Cardiac septum (tissue), 1 donor: Measurements from ENCODE around the gene PACS1. TPM values are rescaled to one million over a fixed set of nuclear protein-coding genes. Genes with fewer than 3 reads are reported as not detected.

Experiments
- DNase-seq: peaks from one replicate; pipeline ENCODE4 v3.0.0-alpha.2; 2020; ENCODE audit warnings: low spot score
- intact Hi-C: fragments of 100-400 bp; cut with DNase I; formaldehyde crosslinking; loops from one replicate; pipeline ENCODE4 v1.14.0; 2022
- total RNA-seq: library from RNA; stranded (reverse); fragmentation: NEBNext Ultra II Directional; extraction: Animal tissue kit (Norgen Biotek cat#: 25700); gene quantifications from one replicate; pipeline ENCODE4 v1.2.1, GENCODE V29; 2021
- donor health status: DM: no; HTN: no; CAD: no.

The PACS1 gene
- total RNA-seq, 1 donor from 2014 or later: 115 TPM

DNA sequence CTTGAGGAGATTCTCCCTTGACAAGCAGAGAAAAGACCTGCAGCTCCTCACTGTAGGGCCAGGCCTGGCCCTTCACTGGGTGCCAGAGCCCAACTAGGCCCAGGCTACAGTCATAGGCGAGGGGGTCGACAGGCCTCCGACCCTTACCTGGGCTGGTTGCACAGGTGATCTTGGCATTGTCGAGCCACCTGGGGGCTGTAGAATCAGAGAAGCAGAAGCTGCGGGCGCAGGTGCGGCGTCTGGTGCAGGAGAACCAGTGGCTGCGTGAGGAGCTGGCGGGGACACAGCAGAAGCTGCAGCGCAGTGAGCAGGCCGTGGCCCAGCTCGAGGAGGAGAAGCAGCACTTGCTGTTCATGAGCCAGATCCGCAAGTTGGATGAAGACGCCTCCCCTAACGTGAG lies 191.5 kb downstream of the PACS1 start:
- intact Hi-C loops: loop anchor here (5.0 kb wide), 1 partner anchor 304 kb away; no protein-coding TSS in a partner anchor
- no peak for DNase-seq

DNA sequence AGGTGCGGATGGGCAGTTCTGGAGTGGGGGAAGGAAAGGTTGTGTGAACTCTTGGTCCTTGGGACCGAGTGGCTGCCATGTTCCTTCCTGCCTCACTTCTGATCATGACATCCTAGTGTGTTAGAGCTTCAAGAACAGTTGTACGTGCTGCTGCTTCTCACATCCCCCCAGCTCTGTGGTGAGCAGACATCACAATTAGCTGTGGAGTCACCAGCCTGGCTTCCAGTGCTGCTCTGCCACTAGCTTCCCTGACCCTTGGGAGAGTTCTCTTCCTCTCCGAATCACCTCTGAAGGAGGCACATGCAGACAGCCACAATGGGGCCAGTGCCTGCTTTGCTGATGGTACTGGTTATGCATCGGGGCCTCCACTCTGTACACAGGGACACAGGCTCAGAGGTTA lies 192.1 kb downstream of the PACS1 start:
- no peak for DNase-seq
- intact Hi-C loops: loop anchor here (5.0 kb wide), 1 partner anchor 305 kb away; no protein-coding TSS in a partner anchor

DNA sequence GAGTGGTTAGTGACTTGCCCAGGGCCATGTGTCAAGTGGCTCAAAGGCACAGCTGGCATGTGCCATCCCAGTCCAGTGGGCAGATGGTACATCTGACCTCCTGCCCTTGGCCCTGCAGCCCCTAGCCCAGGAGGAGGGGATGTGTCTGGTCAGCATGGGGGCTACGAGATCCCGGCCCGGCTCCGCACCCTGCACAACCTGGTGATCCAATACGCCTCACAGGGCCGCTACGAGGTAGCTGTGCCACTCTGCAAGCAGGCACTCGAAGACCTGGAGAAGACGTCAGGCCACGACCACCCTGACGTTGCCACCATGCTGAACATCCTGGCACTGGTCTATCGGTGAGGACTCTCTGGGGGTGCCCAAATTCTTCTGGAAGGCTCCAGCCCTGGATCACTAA lies 192.6 kb downstream of the PACS1 start:
- intact Hi-C loops: loop anchor here (5.0 kb wide), 1 partner anchor 305 kb away; no protein-coding TSS in a partner anchor
- no peak for DNase-seq

DNA sequence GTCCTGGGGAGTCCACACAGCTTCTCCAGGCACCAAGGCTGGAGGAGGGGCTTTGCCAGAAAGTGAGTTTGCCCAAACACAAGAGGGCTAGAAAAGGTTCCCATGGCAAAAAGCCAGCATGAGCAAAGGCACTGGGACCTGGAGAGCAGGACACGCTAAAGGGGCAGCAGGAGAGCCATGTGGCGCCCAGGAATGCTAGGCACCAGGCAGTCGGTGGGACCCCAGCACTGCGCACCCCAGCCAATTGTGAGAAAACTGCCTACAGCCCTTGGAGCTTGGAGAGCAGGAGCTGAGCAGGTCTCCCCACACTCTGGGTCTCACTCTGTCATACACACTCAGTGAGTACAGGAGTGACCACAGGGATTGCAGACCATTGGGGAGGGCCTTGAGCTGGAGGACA lies 193.2 kb downstream of the PACS1 start:
- intact Hi-C loops: loop anchor here (5.0 kb wide), 1 partner anchor 306 kb away; no protein-coding TSS in a partner anchor
- DNase-seq: no peak

DNA sequence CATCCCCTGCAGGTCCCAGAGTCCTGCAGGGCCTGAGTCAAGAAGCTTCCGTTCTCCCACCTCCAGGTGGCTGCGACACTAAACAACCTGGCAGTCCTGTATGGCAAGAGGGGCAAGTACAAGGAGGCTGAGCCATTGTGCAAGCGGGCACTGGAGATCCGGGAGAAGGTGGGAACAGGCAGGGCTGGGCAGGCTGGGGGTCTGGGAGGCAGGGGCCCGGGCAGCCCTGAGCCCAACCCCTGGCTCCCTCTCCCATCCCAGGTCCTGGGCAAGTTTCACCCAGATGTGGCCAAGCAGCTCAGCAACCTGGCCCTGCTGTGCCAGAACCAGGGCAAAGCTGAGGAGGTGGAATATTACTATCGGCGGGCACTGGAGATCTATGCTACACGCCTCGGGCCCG lies 193.7 kb downstream of the PACS1 start:
- no peak for DNase-seq
- intact Hi-C loops: loop anchor here (5.0 kb wide), 1 partner anchor 306 kb away; no protein-coding TSS in a partner anchor

DNA sequence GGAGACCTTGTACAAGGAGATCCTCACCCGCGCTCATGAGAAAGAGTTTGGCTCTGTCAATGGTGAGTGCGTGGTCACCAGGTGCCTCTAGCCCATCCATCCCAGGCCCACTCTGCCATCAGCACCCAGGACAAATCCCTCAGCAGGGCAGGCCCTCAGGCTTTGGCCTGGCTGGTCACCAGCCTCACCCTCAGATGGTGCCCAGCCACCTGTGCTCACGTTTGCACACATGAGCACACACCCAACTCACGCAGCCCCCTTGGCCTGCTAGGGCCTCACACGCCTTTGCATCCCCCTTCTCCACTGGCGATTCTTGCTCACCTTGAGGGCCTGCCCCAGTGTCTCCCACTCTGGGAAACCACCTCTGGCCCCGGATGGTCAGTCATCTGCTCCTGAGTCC lies 194.3 kb downstream of the PACS1 start:
- DNase-seq: no peak
- intact Hi-C loops: loop anchor here (5.0 kb wide), 1 partner anchor 307 kb away; no protein-coding TSS in a partner anchor

DNA sequence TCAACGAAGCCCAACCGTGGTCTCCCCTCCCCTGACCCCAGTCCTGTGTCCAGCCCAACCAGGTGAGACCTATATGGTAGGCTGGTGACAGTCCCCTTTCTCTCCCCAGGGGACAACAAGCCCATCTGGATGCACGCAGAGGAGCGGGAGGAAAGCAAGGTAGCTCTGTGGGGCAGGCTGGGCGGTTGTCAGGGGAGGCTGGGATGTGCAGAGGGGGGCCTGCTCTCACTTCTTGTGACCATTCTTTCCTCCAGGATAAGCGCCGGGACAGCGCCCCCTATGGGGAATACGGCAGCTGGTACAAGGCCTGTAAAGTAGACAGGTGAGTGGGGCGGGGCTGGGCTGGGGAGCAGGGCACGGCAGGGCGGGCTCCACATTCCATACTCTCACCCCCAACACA lies 194.8 kb downstream of the PACS1 start:
- intact Hi-C loops: loop anchor here (5.0 kb wide), 1 partner anchor 308 kb away; no protein-coding TSS in a partner anchor

DNA sequence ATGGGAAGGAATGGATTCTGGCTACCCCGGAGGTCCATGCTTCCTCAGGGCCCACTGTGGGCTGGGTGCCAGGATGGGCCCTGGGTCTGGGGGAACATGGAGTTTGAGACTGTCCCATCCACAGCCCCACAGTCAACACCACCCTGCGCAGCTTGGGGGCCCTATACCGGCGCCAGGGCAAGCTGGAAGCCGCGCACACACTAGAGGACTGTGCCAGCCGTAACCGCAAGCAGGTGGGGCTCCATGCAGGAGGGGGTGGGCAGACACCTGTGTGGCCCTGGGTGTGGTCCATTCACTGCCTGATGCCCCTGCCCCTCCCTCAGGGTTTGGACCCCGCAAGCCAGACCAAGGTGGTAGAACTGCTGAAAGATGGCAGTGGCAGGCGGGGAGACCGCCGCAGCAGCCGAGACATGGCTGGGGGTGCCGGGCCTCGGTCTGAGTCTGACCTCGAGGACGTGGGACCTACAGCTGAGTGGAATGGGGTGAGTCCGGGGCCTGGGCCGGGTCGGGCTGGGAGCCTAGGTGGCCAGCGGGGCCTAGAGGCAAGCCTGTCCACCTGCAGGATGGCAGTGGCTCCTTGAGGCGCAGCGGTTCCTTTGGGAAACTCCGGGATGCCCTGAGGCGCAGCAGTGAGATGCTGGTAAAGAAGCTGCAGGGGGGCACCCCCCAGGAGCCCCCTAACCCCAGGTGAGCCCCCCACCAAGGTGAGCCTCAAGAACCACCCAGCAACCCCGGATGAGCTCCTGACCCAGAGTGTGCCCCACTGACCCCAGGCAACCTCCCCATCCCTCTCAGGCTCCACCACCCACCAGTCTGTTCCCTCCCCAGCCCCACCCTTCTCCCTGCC lies 195.7 kb downstream of the PACS1 start:
- intact Hi-C loops: no loop called here

More for the DNA sequence above, 194.8 kb downstream of the PACS1 start:
- DNase-seq: no peak

DNA sequence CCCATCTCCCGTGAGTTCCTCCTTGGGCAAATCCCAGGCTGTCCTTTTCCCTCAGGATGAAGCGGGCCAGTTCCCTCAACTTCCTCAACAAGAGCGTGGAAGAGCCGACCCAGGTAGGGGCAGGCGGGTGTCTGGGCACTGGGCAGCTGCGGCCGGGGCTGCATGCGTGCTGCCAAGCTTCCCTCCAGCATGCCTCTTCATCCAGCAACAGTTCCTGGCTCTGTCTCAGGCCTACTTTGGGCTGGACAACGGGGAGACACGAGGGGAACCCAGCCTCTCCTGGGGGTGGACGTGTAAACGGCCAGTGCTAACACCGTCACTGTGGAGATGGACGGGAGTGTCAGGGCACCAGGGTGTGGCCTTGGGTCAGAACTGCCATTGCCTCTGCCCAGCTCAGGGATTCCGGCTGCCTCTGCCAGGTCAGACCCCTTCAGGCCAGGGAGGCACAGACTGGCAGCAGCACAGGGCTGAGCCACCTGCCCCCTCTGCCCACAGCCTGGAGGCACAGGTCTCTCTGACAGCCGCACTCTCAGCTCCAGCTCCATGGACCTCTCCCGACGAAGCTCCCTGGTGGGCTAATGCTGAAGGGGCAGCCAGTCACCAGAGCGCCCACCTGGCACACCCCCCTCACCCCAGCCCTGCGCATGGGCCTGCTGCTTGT lies 196.4 kb downstream of the PACS1 start:
- intact Hi-C loops: no loop called here
- no peak for DNase-seq

More for the DNA sequence above, 195.7 kb downstream of the PACS1 start:
- DNase-seq: no peak

DNA sequence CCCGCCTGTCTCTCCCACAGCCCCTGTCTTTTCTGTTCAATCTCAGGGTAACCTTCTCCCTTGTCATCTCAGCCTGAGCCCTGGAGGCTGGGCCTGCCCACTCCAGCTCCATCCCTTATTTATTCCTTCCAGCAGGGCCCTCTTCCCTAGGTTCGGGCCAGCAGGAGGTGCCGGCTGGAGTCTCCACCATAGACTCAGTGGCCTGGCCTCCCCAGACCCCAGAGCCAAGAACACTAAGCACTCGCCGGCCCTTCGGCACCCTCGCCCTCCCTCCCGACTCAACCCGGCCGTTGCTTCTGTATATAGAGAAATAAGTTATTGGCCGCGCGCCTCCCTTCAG lies 196.9 kb downstream of the PACS1 start:
- peak; percentile 81 for DNase-seq

DNA sequence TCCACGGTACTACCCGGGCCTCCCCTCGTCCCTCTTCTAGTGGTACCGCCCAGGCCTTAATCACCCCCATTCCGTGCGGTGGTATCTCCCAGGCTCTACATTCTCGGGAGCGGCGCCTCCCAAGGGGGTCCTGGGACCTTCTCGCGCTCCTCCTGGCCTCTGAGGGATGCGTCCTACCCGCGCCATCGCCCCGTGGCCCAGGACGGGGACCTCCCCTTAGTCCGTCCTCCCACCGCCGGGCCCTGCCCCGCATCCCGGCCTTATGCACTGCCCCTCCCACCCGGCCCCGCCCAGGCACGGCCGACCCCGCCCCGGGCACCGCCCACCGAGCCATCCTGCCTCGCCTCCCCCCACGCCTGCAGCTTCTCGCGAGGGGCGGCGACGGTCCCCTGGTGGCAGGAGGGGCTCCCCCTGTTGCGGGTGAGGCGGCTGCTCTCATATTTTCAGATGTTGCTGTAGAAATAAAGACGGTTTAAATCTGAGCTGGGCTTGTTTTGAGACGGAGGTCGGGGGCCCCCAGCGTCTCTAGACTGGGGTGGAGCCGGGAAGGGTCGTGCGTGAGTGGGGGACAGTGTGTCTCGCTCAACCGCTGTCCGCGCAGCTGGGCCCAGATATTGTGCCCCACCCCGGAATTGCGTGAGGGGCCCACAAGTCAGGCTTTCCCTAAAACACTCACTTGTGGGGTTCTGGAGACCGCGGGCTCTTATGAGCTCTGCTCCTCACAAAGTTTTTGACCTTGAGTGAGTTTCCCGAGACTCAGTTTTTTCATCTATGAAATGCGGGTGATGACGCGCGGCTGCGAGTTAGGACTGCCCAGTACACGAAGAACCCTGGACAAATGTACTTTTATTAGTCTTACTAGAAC lies 197.5 kb downstream of the PACS1 start:
- DNase-seq: peak; percentile 94
- intact Hi-C loops: loop anchor here (2.0 kb wide), 1 partner anchor 21 kb away; the partner anchor contains the start of gene YIF1A

More for the DNA sequence above, 196.9 kb downstream of the PACS1 start:
- intact Hi-C loops: no loop called here

DNA sequence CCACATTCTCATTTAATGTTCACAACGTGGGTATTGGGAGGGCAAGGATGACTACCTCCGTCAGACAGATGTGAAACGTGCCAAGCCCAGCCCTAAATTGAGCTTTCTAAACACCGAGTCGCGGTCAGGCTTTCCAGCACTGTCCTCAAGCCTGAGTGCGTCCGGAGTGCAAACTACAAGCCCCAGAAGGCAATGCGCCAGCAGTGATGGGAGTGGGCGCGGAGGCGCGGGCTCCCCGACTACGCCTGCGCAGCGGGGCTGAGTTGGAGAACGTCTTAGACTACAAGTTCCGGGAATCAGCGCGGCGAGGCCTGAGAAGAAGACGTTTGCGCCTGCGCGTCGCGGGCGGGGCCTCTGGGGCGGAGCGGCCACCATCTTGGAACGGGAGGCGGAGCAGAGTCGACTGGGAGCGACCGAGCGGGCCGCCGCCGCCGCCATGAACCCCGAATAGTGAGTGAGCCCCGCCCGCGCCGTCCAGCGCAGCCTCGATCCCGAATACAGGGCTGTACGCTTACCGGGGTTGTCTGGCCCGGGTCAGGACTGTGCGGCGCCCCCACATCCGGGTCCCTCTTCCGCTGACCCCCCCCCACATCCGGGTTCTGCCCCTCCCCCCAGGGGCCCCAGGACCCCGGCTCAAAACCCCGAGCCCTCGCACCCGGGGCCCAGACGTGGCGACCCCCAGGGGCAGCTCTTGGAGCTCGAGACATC lies 198.3 kb downstream of the PACS1 start, which contains the start of gene RAB1B:
Gene RAB1B (plus strand): TSS at position 396 of the 708 bp plus-strand sequence. CDS start 41 bp downstream, at position 437.
- intact Hi-C loops: loop anchor here (2.0 kb wide), 1 partner anchor 20 kb away; the partner anchor contains the start of gene YIF1A
- DNase-seq: peak; percentile 100

DNA sequence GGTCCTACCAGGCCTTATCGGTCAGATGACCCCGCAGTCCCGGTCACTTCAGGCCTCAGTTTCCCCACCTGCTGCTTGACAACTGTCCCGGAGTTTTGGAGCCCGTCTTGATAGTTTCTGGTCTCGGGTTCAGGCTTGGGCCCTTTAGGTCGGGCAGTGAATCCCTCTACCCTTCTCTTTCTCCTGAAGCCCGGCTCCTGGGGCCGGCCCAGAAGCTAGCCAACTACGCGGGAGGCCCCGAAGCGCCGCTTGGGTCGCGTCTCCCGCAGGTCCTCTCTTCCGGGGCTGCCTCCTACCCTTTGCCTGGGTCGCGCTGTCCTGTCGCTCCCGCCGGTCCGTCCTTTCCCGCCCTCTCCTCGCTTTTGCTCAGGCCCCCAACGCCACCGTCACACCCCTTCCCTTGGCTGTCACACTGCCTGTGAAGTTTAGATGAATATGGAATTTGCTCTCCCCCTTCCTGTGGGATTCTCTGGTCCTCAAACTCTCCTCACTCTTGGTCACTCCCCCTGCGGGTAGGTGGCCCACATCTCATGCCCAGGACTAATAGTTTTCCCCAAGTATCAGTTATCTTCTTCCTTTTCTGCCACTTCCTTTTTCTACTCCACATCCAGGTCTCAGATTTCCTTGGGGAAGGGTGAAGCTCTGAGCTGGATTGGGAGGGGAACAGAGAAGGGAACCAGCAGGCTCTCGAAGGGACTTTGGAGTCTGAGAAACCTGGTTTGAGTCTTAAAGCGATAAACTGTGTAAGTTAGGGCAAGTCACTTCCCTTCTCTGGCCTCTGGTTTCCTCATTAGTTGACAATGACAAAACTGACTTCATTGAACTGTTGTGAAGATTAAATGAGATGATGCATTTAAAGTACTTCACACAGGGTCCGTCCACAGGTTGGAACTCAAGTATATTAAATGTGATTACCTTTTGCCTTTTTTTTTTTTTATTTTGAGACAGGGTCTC lies 199.2 kb downstream of the PACS1 start:
- no peak for DNase-seq
- intact Hi-C loops: loop anchor here (2.0 kb wide), 1 partner anchor 20 kb away; the partner anchor contains the start of gene YIF1A

DNA sequence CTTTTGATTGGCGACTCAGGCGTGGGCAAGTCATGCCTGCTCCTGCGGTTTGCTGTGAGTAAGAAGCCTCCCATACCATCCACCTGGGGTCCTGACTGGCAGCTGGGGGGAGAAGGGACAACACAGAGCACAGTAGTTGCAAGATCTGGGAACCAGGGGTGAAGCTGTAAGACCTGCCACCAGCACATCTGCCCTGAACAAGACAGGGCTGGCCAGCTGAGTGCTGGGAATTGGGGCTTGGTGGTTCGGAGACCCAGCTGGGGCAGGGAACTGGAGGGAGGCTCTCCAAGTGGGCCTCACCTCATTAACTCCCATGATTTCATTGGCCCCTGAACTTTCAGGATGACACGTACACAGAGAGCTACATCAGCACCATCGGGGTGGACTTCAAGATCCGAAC lies 201.7 kb downstream of the PACS1 start:
- no peak for DNase-seq
- intact Hi-C loops: no loop called here

DNA sequence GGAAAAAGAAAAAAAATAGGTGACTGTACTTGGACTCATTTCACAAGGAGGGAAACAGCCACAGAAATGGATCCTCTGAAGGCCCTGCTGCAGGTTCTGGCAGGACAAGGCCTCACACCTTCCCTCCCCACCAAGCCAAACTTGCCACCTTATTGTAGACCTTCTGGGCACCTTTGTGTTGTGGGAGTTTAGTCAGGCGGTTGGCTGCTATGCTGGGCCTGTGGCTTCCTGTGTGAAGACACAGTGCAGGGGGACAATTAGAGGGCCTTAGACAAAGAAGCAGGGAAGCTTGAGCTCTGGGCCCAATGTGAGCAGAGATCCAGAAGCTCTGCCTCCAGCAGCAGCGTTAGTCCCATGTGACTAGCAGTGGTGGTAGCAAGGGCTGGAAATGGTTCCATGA lies 202.5 kb downstream of the PACS1 start:
- no peak for DNase-seq
- intact Hi-C loops: no loop called here

DNA sequence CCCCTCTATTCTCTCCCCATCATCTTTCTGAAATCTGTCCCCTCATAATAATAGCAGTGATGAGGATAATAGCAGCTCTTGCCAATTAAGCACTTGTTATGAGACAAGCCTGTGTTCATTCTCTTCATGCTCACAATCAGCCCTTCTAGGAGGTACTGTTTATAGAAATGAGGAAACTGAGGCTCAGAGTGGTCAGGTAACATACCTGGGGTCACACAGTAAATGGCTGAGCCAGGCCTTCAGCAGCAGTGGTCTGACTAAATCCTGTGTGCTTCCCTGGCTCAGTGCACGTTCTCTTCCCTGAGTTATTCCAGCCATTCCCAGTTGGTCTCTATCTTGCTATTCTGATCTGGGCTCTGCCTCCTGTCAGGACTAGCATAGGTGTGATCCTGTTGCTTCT lies 204.1 kb downstream of the PACS1 start:
- intact Hi-C loops: no loop called here
- DNase-seq: no peak

DNA sequence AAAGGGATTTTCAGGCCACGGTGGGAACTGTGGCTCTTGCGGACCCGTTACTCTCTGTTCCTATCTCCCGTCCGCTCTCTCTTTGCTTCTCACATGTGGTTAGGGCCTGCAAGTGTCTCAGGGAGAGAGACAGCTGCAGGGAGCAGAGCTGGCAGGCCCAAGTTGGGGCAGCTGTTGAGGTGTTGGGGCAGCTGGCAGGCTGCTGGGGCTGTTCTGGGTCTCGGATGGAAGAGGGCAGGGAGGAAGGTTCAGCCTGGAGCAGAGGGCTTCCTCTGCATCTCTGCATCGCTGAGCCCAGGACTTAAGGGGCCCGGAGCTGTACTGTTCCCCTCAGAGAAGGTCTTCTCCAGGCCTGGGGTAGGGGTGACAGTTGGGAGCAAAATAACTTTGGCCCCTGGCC lies 205.3 kb downstream of the PACS1 start:
- intact Hi-C loops: no loop called here
- DNase-seq: no peak
